DND-41 (cell line): Measurements from ENCODE around the gene ESM1.

ENCODE experiments used
- ATAC-seq: fragments of 200-7000 bp; cut with Tn5 transposase; 3 replicates; pipeline ENCODE4 v1.9.1; 2021; ENCODE audit warnings: low read depth; ENCODE audit not compliant: insufficient read depth
- DNase-seq: peaks from one replicate; pipeline ENCODE4 v3.0.0-alpha.2; 2020
- H2AFZ ChIP-seq: 2 replicates; pipeline ENCODE4 v1.6.0; 2012; ENCODE audit warnings: low read depth, low read length
- H3K27ac ChIP-seq: 2 replicates; pipeline ENCODE4 v1.5.1; 2012; ENCODE audit warnings: low read length, inconsistent platforms
- H3K27me3 ChIP-seq: fragments of 200-600 bp; sonication (generic); 2 replicates; pipeline ENCODE4 v1.6.0; 2012; ENCODE audit warnings: low read length, mild to moderate bottlenecking, inconsistent platforms; ENCODE audit not compliant: insufficient read depth, poor library complexity
- H3K36me3 ChIP-seq: 2 replicates; pipeline ENCODE4 v1.5.1; 2012; ENCODE audit warnings: low read length, inconsistent platforms; ENCODE audit not compliant: insufficient read depth
- H3K4me1 ChIP-seq: 2 replicates; pipeline ENCODE4 v1.5.1; 2012; ENCODE audit warnings: mild to moderate bottlenecking, low read length; ENCODE audit not compliant: insufficient read depth
- H3K4me2 ChIP-seq: 2 replicates; pipeline ENCODE4 v1.6.0; 2012; ENCODE audit warnings: mild to moderate bottlenecking, moderate library complexity, low read length, inconsistent platforms; ENCODE audit not compliant: insufficient read depth
- H3K4me3 ChIP-seq, 2 experiments: fragments of 200-600 bp in 1 of 2; shearing (Covaris generic) in 1 of 2; 2 replicates each; pipeline ENCODE4 v1.5.1; 2012 to 2016; ENCODE audit warnings: inconsistent platforms in 2 of 2, low read length in 2 of 2, mild to moderate bottlenecking in 2 of 2, low read depth in 1 of 2, moderate library complexity in 1 of 2
- H3K79me2 ChIP-seq: 2 replicates; pipeline ENCODE4 v1.6.0; 2012; ENCODE audit warnings: low read length, inconsistent platforms; ENCODE audit not compliant: insufficient read depth
- H3K9ac ChIP-seq: 2 replicates; pipeline ENCODE4 v1.6.0; 2012; ENCODE audit warnings: low read depth, mild to moderate bottlenecking, inconsistent platforms, low read length, moderate library complexity
- H3K9me3 ChIP-seq: 2 replicates; pipeline ENCODE4 v1.5.1; 2012; ENCODE audit warnings: low read length, moderate library complexity, mild to moderate bottlenecking, inconsistent platforms; ENCODE audit not compliant: insufficient read depth, severe bottlenecking
- H4K20me1 ChIP-seq: 2 replicates; pipeline ENCODE4 v1.6.0; 2012; ENCODE audit warnings: low read length; ENCODE audit not compliant: insufficient read depth
- EZH2 ChIP-seq: IDR thresholded peaks from 3 replicates; pipeline ENCODE4 v1.6.1; 2012; ENCODE audit warnings: borderline replicate concordance, low read depth, mild to moderate bottlenecking, moderate library complexity, low read length, inconsistent platforms; ENCODE audit not compliant: severe bottlenecking
- TF ChIP-seq, protein P1 (sequence below): IDR thresholded peaks from 2 replicates; pipeline ENCODE4 v1.5.1; 2012; ENCODE audit warnings: borderline replicate concordance, low read length, moderate library complexity, mild to moderate bottlenecking; ENCODE audit not compliant: poor library complexity, severe bottlenecking; ENCODE audit errors: extremely low read depth

The ESM1 gene

DNA sequence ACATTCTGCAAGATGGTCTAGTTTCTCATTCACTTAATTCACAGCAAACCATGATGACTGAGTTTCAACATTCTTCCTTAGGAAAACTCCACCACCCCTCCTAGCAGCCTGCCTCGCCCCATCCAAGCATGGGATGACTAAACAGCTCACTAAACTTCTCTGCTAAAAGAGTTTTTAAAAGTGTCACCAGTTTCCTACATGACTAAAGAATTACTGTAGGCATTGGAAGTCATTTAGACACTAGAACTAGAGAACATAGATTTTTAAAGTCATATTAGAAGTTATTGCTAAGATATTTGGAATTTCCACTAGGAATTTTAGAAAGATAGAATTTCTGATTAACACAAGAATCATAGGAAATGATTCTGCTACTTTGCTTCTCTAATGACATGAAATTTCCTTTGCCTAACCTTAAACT, 5.5 kb upstream of the ESM1 start:
- H3K27ac ChIP-seq: no peak overlapping the region
- no peak overlapping the region for H2AFZ ChIP-seq
- ATAC-seq (no peak), DNase-seq (no peak)
- no peak overlapping the region for H3K4me2 ChIP-seq
- H3K4me3 ChIP-seq: no peak overlapping the region
- no peaks in the 10 kb centered on the region for H3K79me2 ChIP-seq
- TF ChIP-seq EZH2: no peak
- TF ChIP-seq, protein P1, sequence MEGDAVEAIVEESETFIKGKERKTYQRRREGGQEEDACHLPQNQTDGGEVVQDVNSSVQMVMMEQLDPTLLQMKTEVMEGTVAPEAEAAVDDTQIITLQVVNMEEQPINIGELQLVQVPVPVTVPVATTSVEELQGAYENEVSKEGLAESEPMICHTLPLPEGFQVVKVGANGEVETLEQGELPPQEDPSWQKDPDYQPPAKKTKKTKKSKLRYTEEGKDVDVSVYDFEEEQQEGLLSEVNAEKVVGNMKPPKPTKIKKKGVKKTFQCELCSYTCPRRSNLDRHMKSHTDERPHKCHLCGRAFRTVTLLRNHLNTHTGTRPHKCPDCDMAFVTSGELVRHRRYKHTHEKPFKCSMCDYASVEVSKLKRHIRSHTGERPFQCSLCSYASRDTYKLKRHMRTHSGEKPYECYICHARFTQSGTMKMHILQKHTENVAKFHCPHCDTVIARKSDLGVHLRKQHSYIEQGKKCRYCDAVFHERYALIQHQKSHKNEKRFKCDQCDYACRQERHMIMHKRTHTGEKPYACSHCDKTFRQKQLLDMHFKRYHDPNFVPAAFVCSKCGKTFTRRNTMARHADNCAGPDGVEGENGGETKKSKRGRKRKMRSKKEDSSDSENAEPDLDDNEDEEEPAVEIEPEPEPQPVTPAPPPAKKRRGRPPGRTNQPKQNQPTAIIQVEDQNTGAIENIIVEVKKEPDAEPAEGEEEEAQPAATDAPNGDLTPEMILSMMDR: no peak
- H4K20me1 ChIP-seq: no peaks in the 10 kb centered on the region
- no peaks in the 10 kb centered on the region for H3K9me3 ChIP-seq
- H3K4me1 ChIP-seq: peaks cover 21% of the 10 kb centered on the region
- no peak overlapping the region for H3K9ac ChIP-seq
- no peaks in the 10 kb centered on the region for H3K36me3 ChIP-seq
- H3K27me3 ChIP-seq: no peaks in the 10 kb centered on the region

DNA sequence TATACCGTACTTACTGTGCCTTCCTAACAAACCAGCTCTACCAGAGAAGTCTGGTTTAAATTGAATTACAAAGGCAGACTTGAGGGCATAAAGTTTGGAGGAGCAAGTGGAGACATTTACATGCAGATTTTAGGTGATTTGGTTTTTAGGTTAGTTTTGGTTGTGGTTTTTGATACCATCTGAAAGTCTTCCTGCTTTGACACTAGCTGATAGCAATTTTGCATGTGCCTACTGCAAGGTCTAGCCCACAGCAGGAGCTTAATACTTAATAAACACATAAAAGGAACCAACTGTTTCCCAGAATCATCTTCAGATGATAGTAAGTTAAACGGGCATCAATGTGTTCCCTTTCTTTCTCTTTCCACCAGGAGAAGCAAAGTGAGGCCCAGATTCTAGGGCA, 3.4 kb upstream of the ESM1 start:
- H3K4me1 ChIP-seq: peaks cover 21% of the 10 kb centered on the region
- no peak overlapping the region for H3K9ac ChIP-seq
- no peaks in the 10 kb centered on the region for H3K79me2 ChIP-seq
- TF ChIP-seq, protein P1: no peak
- TF ChIP-seq EZH2: no peak
- DNase-seq (no peak), ATAC-seq (peak; percentile 77)
- peak overlapping the region; percentile 37; the same call in 1 of the 2 replicates for H3K27ac ChIP-seq
- H3K9me3 ChIP-seq: no peaks in the 10 kb centered on the region
- H3K4me2 ChIP-seq: no peak overlapping the region
- H4K20me1 ChIP-seq: no peaks in the 10 kb centered on the region
- 0 out of 2 replicates have a peak overlapping the region, but pooled peaks have one; percentile 6 for H2AFZ ChIP-seq
- H3K27me3 ChIP-seq: no peaks in the 10 kb centered on the region
- no peaks in the 10 kb centered on the region for H3K36me3 ChIP-seq
- no peak overlapping the region for H3K4me3 ChIP-seq

DNA sequence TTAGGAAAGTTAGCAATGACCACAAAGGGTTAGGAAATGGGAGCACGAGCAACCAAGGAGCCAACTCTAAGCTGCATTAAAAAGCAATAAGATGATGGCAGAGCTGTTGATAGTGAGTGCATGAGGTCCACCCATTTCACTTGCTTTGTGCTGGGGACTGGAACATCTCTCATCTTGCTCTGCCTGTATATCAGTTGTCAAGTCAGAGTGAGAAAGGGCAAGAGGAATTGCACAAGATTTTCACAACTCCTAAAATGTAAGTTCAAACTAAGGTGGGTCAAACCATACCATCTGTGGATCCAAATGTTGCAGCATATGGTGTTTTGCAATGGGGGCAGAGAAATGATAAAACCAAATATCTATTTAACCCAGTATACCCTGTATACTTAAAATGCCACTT, 2.8 kb upstream of the ESM1 start:
- Histone ChIP-seq H4K20me1 (no peaks in the 10 kb centered on the region), H3K4me1 (peaks cover 21% of the 10 kb centered on the region), H3K36me3 (no peaks in the 10 kb centered on the region), H3K27me3 (no peaks in the 10 kb centered on the region), H2AFZ (no peak overlapping the region), H3K9ac (no peak overlapping the region), H3K9me3 (no peaks in the 10 kb centered on the region), H3K27ac (no peak overlapping the region), H3K4me3 (no peak overlapping the region), H3K4me2 (no peak overlapping the region), H3K79me2 (no peaks in the 10 kb centered on the region)
- ATAC-seq (no peak), DNase-seq (no peak)
- TF ChIP-seq, protein P1: no peak
- TF ChIP-seq EZH2: no peak

DNA sequence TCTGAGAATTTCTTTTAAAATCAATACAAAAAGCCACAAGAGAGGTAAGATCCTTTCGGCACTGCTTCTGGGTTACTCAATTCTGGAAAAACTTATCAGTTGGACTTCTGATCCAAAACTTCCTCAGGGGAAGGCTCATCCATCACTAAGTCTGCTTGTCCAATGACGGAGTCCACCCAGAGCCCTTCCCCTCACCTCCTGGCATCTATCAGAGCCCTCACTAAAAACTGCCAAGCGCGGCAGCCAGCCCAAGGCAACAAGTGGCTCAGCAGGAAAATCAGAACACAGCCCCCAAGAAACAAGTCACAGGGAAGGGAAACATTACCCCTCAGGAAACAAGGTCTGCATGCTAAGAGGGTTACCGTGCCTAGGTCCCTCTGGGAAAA, 869 bp upstream of the ESM1 start:
- no peak for TF ChIP-seq EZH2
- TF ChIP-seq, protein P1: no peak
- H3K79me2 ChIP-seq: no peaks in the 10 kb centered on the region
- ATAC-seq (no peak), DNase-seq (no peak)
- no peak overlapping the region for H2AFZ ChIP-seq
- no peak overlapping the region for H3K27ac ChIP-seq
- peaks cover 21% of the 10 kb centered on the region for H3K4me1 ChIP-seq
- no peaks in the 10 kb centered on the region for H4K20me1 ChIP-seq
- no peak overlapping the region for H3K4me3 ChIP-seq
- no peak overlapping the region for H3K4me2 ChIP-seq
- no peak overlapping the region for H3K9ac ChIP-seq
- H3K27me3 ChIP-seq: no peaks in the 10 kb centered on the region
- no peaks in the 10 kb centered on the region for H3K9me3 ChIP-seq
- no peaks in the 10 kb centered on the region for H3K36me3 ChIP-seq
